ENCODE measurements around the gene CHN2.

Gene CHN2

DNA sequence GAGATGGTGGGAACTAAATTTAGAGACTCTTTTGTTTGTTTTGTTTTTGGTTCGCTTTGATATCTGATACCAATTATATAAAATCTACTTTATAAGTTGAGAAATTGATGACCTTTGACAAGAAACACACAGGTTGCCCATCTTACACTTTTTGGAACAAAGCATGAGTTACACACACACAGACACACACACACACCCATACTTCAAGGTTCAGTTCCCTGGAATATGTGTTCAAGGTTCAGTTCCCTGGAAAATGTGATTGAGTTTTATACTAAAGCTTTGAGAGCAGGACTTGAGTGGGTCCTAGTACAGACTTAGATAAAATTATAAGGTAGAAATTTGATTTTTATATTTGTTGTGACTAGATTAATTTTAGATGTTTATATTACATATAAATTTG lies 234.8 kb downstream of the CHN2 start:
- TF ChIP-seq, protein P1, sequence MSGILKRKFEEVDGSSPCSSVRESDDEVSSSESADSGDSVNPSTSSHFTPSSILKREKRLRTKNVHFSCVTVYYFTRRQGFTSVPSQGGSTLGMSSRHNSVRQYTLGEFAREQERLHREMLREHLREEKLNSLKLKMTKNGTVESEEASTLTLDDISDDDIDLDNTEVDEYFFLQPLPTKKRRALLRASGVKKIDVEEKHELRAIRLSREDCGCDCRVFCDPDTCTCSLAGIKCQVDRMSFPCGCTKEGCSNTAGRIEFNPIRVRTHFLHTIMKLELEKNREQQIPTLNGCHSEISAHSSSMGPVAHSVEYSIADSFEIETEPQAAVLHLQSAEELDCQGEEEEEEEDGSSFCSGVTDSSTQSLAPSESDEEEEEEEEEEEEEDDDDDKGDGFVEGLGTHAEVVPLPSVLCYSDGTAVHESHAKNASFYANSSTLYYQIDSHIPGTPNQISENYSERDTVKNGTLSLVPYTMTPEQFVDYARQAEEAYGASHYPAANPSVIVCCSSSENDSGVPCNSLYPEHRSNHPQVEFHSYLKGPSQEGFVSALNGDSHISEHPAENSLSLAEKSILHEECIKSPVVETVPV (CRISPR knock-in tag; IDR thresholded peaks at IDR 0.05) = no peak
- no peak for TF ChIP-seq ZNF70 (CRISPR knock-in tag; IDR thresholded peaks at IDR 0.05)
- no peak for TF ChIP-seq ZFP3 (CRISPR knock-in tag; IDR thresholded peaks at IDR 0.05)
- TF ChIP-seq, protein P2, sequence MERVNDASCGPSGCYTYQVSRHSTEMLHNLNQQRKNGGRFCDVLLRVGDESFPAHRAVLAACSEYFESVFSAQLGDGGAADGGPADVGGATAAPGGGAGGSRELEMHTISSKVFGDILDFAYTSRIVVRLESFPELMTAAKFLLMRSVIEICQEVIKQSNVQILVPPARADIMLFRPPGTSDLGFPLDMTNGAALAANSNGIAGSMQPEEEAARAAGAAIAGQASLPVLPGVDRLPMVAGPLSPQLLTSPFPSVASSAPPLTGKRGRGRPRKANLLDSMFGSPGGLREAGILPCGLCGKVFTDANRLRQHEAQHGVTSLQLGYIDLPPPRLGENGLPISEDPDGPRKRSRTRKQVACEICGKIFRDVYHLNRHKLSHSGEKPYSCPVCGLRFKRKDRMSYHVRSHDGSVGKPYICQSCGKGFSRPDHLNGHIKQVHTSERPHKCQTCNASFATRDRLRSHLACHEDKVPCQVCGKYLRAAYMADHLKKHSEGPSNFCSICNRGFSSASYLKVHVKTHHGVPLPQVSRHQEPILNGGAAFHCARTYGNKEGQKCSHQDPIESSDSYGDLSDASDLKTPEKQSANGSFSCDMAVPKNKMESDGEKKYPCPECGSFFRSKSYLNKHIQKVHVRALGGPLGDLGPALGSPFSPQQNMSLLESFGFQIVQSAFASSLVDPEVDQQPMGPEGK (CRISPR knock-in tag; IDR thresholded peaks at IDR 0.05; ENCODE audit: borderline replicate concordance) = no peak
- no peak for TF ChIP-seq ESRRG (CRISPR knock-in tag; IDR thresholded peaks at IDR 0.05)
- no peak for TF ChIP-seq ZNF8 (CRISPR knock-in tag; IDR thresholded peaks at IDR 0.05)
- TF ChIP-seq ISL1 (CRISPR knock-in tag; IDR thresholded peaks at IDR 0.05) = no peak
- TF ChIP-seq BACH2 (CRISPR knock-in tag; IDR thresholded peaks at IDR 0.05; ENCODE audit: borderline replicate concordance) = no peak
- no peak for TF ChIP-seq TCF4 (CRISPR knock-in tag; IDR thresholded peaks at IDR 0.05; ENCODE audit: borderline replicate concordance)
- no peak for TF ChIP-seq CSDC2 (CRISPR knock-in tag; IDR thresholded peaks at IDR 0.05)
- TF ChIP-seq ZFP30 (CRISPR knock-in tag; IDR thresholded peaks at IDR 0.05) = no peak
- no peak for TF ChIP-seq POU6F1 (CRISPR knock-in tag; IDR thresholded peaks at IDR 0.05; ENCODE audit: borderline replicate concordance, low read depth)
- no peak for TF ChIP-seq SNAI2 (CRISPR knock-in tag; IDR thresholded peaks at IDR 0.05)
- TF ChIP-seq, protein P3, sequence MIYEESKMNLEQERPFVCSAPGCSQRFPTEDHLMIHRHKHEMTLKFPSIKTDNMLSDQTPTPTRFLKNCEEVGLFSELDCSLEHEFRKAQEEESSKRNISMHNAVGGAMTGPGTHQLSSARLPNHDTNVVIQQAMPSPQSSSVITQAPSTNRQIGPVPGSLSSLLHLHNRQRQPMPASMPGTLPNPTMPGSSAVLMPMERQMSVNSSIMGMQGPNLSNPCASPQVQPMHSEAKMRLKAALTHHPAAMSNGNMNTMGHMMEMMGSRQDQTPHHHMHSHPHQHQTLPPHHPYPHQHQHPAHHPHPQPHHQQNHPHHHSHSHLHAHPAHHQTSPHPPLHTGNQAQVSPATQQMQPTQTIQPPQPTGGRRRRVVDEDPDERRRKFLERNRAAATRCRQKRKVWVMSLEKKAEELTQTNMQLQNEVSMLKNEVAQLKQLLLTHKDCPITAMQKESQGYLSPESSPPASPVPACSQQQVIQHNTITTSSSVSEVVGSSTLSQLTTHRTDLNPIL (CRISPR knock-in tag; IDR thresholded peaks at IDR 0.05; ENCODE audit: low read depth) = no peak
- no peak for TF ChIP-seq OSR1 (CRISPR knock-in tag; IDR thresholded peaks at IDR 0.05)
- TF ChIP-seq TOX (CRISPR knock-in tag; IDR thresholded peaks at IDR 0.05; ENCODE audit: borderline replicate concordance) = no peak
- ATAC-seq = no peak

GRCh38 chr7:29430279-29430949 lies 235.8 kb downstream of the CHN2 start:
- ATAC-seq = no peak

DNA sequence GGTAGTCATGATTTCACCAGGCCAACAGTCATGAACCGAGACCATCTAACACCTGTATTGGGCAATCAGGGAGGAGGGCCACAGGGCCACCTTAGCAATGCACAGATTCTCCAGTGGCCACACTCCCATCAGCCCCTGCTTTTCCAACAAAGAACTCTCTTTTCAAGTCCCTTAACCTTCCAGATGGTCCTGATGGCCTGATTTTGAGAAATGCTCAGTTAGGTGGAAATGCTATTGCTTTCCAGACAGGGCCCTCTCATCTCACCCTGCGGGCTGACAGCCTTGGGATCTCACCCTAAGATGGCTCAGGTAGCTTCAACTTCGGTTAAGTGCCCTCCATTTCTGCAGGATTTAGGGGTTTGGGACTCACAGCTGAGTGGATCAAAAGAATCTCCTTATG lies 237.1 kb downstream of the CHN2 start:
- no peak for ATAC-seq
- no peak for TF ChIP-seq POU6F1 (CRISPR knock-in tag; IDR thresholded peaks at IDR 0.05; ENCODE audit: borderline replicate concordance, low read depth)
- no peak for TF ChIP-seq SNAI2 (CRISPR knock-in tag; IDR thresholded peaks at IDR 0.05)
- no peak for TF ChIP-seq ISL1 (CRISPR knock-in tag; IDR thresholded peaks at IDR 0.05)
- no peak for TF ChIP-seq TCF4 (CRISPR knock-in tag; IDR thresholded peaks at IDR 0.05; ENCODE audit: borderline replicate concordance)
- no peak for TF ChIP-seq PPARA (CRISPR knock-in tag; IDR thresholded peaks at IDR 0.05; ENCODE audit: borderline replicate concordance)
- TF ChIP-seq OSR1 (CRISPR knock-in tag; IDR thresholded peaks at IDR 0.05) = no peak

More at GRCh38 chr7:29430279-29430949, 235.8 kb downstream of the CHN2 start:
- TF ChIP-seq RARB (CRISPR knock-in tag; IDR thresholded peaks at IDR 0.05) (no peak), GLIS3 (CRISPR knock-in tag; IDR thresholded peaks at IDR 0.05) (no peak), ZFP30 (CRISPR knock-in tag; IDR thresholded peaks at IDR 0.05) (no peak), ESRRG (CRISPR knock-in tag; IDR thresholded peaks at IDR 0.05) (no peak), TCF4 (CRISPR knock-in tag; IDR thresholded peaks at IDR 0.05; ENCODE audit: borderline replicate concordance) (no peak), ZNF8 (CRISPR knock-in tag; IDR thresholded peaks at IDR 0.05) (no peak)

GRCh38 chr7:29432721-29433120 lies 238.1 kb downstream of the CHN2 start:
- TF ChIP-seq ZNF70 (CRISPR knock-in tag; IDR thresholded peaks at IDR 0.05) (no peak), POU6F1 (CRISPR knock-in tag; IDR thresholded peaks at IDR 0.05; ENCODE audit: borderline replicate concordance, low read depth) (no peak)
- ATAC-seq = no peak

All from SK-N-SH treated with all-trans-retinoic acid at 6 μM for 48 hours (cell line).